Midbrain (tissue), 1 donor: Measurements from ENCODE around the gene CYP4X1.
"Not testable (repeated sequence)": the region's sequence is repeated elsewhere in the genome, so short reads cannot be mapped to it uniquely, and the experiment has no call there.

Experiments
- DNase-seq: peaks from one replicate; lab custom pipeline; 2025; lab: John Stamatoyannopoulos, UW

The CYP4X1 gene

GRCh38 chr1:47089356-47089755 is 65.9 kb downstream of the CYP4X1 start:
- peak; percentile 0 for DNase-seq

- not testable (repeated sequence) for DNase-seq
Measured at GRCh38 chr1:47091476-47091875, 68.0 kb downstream of the CYP4X1 start.
